GM10248 (cell line): ENCODE measurements around the gene ACO1.

ENCODE experiments used
- CTCF ChIA-PET: fragments of 300-600 bp; sonication (Branson Sonifier 250); formaldehyde crosslinking; extraction: SDS; loops from one replicate; lab custom pipeline; 2021; ENCODE audit warnings: antibody characterized with exemption; lab: Yijun Ruan, JAX
- POLR2A ChIA-PET: fragments of 350-650 bp; sonication (Branson Sonifier 250); formaldehyde crosslinking; extraction: SDS; loops from one replicate; lab custom pipeline; 2020; ENCODE audit warnings: antibody characterized with exemption; lab: Yijun Ruan, JAX
- DNase-seq: peaks from one replicate; pipeline ENCODE4 v3.0.0; 2012; ENCODE audit errors: extremely low spot score
- CTCF ChIP-seq: IDR thresholded peaks from 2 replicates; pipeline ENCODE4 v1.5.1; 2012; ENCODE audit warnings: mild to moderate bottlenecking, low read depth; ENCODE audit errors: extremely low read depth, missing control alignments, control extremely low read depth

The ACO1 gene

GRCh38 chr9:32398207-32398606, 13.8 kb downstream of the ACO1 start:
- POLR2A ChIA-PET = interaction anchor here (0.9 kb wide), 1 partner anchor 175 kb away, joined by 3 read pairs; the partner anchor contains the start of gene NDUFB6
- no peak for DNase-seq

GRCh38 chr9:32399110-32399815, 14.8 kb downstream of the ACO1 start:
- POLR2A ChIA-PET = interaction anchor here (0.9 kb wide), 1 partner anchor 174 kb away, joined by 3 read pairs; the partner anchor contains the start of gene NDUFB6
- no peak for TF ChIP-seq CTCF
- no peak for DNase-seq
- CTCF ChIA-PET = interaction anchor here (0.9 to 6.0 kb wide), 8 partner anchors 11 to 183 kb away, joined by 3 to 37 read pairs (median 5); partner anchors contain the start of gene ACO1

More at GRCh38 chr9:32398207-32398606, 13.8 kb downstream of the ACO1 start:
- CTCF ChIA-PET = interaction anchor here (0.9 to 6.0 kb wide), 8 partner anchors 12 to 184 kb away, joined by 3 to 37 read pairs (median 4); partner anchors contain the start of gene ACO1
- TF ChIP-seq CTCF = no peak

GRCh38 chr9:32401488-32401887, 17.0 kb downstream of the ACO1 start:
- ChIA-PET CTCF (interaction anchor here (0.8 to 2.9 kb wide), 7 partner anchors 10 to 568 kb away, joined by 3 to 19 read pairs (median 3); no protein-coding TSS in a partner anchor), POLR2A (no interaction called here)
- no peak for DNase-seq
- no peak for TF ChIP-seq CTCF

- ChIA-PET CTCF (interaction anchor here (1.0 to 2.2 kb wide), 6 partner anchors 9 to 177 kb away, joined by 3 to 7 read pairs (median 4); no protein-coding TSS in a partner anchor), POLR2A (no interaction called here)
- DNase-seq = no peak
- no peak for TF ChIP-seq CTCF
Measured at GRCh38 chr9:32403567-32404260, 19.3 kb downstream of the ACO1 start.

- POLR2A ChIA-PET = no interaction called here
- no peak for DNase-seq
- CTCF ChIA-PET = interaction anchor here (1.4 to 2.2 kb wide), 2 partner anchors 25 to 176 kb away, joined by 4 to 7 read pairs; no protein-coding TSS in a partner anchor
- no peak for TF ChIP-seq CTCF
Measured at GRCh38 chr9:32404402-32404801, 20.0 kb downstream of the ACO1 start.

GRCh38 chr9:32404856-32405255, 20.4 kb downstream of the ACO1 start:
- POLR2A ChIA-PET = no interaction called here
- TF ChIP-seq CTCF = no peak
- DNase-seq = no peak

More at GRCh38 chr9:32404856-32405255, 20.4 kb downstream of the ACO1 start:
- CTCF ChIA-PET = interaction anchor here (2.2 kb wide), 1 partner anchor 25 kb away, joined by 7 read pairs; no protein-coding TSS in a partner anchor
